OCI-LY7 (cell line): ENCODE results near the gene ARL3. TPM values are rescaled to one million over a fixed set of nuclear protein-coding genes. Genes with fewer than 3 reads are reported as not detected.

Source experiments
- BruUV-seq: library from RNA; stranded (reverse); fragments of 400-500 nt; replicated peaks from 2 replicates; lab custom pipeline; 2021; lab: Mats Ljungman, UMichigan
- CTCF ChIA-PET: fragments of 300-600 bp; sonication (Branson Sonifier 250); formaldehyde crosslinking; loops from one replicate; lab custom pipeline; 2022; ENCODE audit warnings: antibody characterized with exemption; ENCODE audit not compliant: unreplicated experiment; lab: Charles Lee
- POLR2A ChIA-PET: fragments of 300-600 bp; sonication (Branson Sonifier 250); formaldehyde crosslinking; loops from one replicate; lab custom pipeline; 2022; ENCODE audit warnings: antibody characterized with exemption; lab: Charles Lee
- DNase-seq: peaks from one replicate; pipeline ENCODE4 v3.0.0-alpha.2; 2015; ENCODE audit warnings: low spot score
- H2AFZ ChIP-seq: fragments of 200-600 bp; sonication (generic), shearing (Covaris generic); 2 replicates; pipeline ENCODE4 v1.6.1; 2014; ENCODE audit warnings: mild to moderate bottlenecking, antibody characterized with exemption, low read length, moderate library complexity
- H3K27ac ChIP-seq: fragments of 200-600 bp; sonication (generic); 2 replicates; pipeline ENCODE4 v1.5.1; 2014; ENCODE audit warnings: mixed run types, low read depth, mild to moderate bottlenecking, moderate library complexity, low read length, inconsistent platforms; ENCODE audit not compliant: poor library complexity, severe bottlenecking
- H3K36me3 ChIP-seq: fragments of 200-600 bp; sonication (generic); 2 replicates; pipeline ENCODE4 v1.6.1; 2014; ENCODE audit warnings: mild to moderate bottlenecking, antibody characterized with exemption, low read length, moderate library complexity, mixed read lengths; ENCODE audit not compliant: insufficient read depth
- H3K4me1 ChIP-seq: fragments of 200-600 bp; sonication (generic); 2 replicates; pipeline ENCODE4 v1.5.1; 2014; ENCODE audit warnings: mild to moderate bottlenecking, low read length; ENCODE audit not compliant: insufficient read depth, poor library complexity, severe bottlenecking
- H3K4me2 ChIP-seq: fragments of 200-600 bp; sonication (generic); 2 replicates; pipeline ENCODE4 v1.6.1; 2014; ENCODE audit warnings: mild to moderate bottlenecking, low read length
- H3K4me3 ChIP-seq: fragments of 200-600 bp; sonication (generic); 2 replicates; pipeline ENCODE4 v1.5.1; 2014; ENCODE audit warnings: mild to moderate bottlenecking, low read depth, low read length; ENCODE audit not compliant: poor library complexity, severe bottlenecking
- H3K79me2 ChIP-seq: fragments of 200-600 bp; sonication (generic); 2 replicates; pipeline ENCODE4 v1.6.1; 2016; ENCODE audit warnings: low read depth, mild to moderate bottlenecking, low read length, moderate library complexity, mixed read lengths; ENCODE audit not compliant: insufficient read depth
- H3K9me2 ChIP-seq: fragments of 200-600 bp; sonication (generic); 2 replicates; pipeline ENCODE4 v1.6.1; 2016; ENCODE audit warnings: mild to moderate bottlenecking, low read length, mixed read lengths; ENCODE audit not compliant: insufficient read depth
- H3K9me3 ChIP-seq: fragments of 200-600 bp; sonication (generic); 2 replicates; pipeline ENCODE4 v1.6.1; 2014; ENCODE audit warnings: mild to moderate bottlenecking, mixed run types, low read length, mixed read lengths
- H4K20me1 ChIP-seq: fragments of 200-600 bp; sonication (generic); 2 replicates; pipeline ENCODE4 v1.6.1; 2014; ENCODE audit warnings: mild to moderate bottlenecking, antibody characterized with exemption, low read length, moderate library complexity, mixed read lengths; ENCODE audit not compliant: insufficient read depth
- EZH2phosphoT487 ChIP-seq: fragments of 200-600 bp; sonication (generic); IDR thresholded peaks from 2 replicates; pipeline ENCODE4 v1.6.1; 2018; ENCODE audit warnings: low read depth, borderline replicate concordance, mild to moderate bottlenecking, mixed run types, antibody characterized with exemption, low read length, moderate library complexity, mixed read lengths
- intact Hi-C: fragments of 100-400 bp; cut with micrococcal nuclease; formaldehyde crosslinking; loops from one replicate; pipeline ENCODE4 v1.10.0; 2022; ENCODE audit not compliant: unreplicated experiment
- total RNA-seq, 2 experiments: library from RNA; depleted of rRNA in 1 of 2; stranded (reverse); fragments of >200 nt in 1 of 2; shearing (Covaris generic) in 1 of 2; gene quantifications; 2 replicates each; pipeline ENCODE4 v1.2.3, GENCODE V29; 2014 to 2022
- TF ChIP-seq, protein P1 (sequence below): fragments of 200-600 bp; sonication (generic); conservative IDR thresholded peaks from 2 replicates; pipeline ENCODE4 v1.5.1; 2014; ENCODE audit warnings: mild to moderate bottlenecking, antibody characterized with exemption, low read length, moderate library complexity, mixed read lengths

The ARL3 gene
- total RNA-seq, 2 experiments from 2014 or later, result 7.3 to 11.7 TPM

DNA sequence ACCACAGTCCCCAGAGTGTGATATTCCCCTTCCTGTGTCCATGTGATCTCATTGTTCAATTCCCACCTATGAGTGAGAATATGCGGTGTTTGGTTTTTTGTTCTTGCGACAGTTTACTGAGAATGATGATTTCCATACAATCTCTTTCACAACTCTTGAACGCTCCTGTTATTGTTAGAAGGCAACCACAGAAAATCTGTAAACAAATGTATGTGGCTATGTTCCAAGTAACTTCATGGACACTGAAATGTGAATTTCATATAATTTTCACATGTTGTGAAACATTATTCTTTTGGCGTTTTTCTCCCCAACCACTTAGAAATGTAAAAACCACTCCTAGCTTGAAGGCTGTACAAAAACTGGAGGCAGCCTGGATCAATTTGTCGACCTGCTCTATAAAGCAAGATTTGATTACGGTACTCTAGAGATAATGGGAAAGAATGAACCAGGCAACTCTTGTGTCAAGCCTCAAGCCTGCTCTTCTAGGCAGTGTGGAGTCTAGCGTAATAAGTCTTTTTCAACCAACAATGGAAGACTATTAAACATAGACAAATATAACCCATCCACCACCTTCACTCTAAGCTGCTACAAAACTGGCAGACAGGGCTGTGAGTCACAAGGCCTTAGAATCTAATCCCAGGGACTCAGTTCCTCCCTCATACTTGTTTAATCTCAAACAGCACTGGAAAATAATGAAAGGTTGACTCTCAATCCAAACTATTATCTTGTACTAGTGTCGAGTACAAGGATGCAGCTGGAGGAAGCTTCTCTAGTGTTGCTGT, 22.7 kb downstream of the ARL3 start:
- Histone ChIP-seq H3K4me3 (no peak overlapping the region), H3K79me2 (no peaks in the 10 kb centered on the region), H3K36me3 (peaks cover 39% of the 10 kb centered on the region), H3K27ac (no peak overlapping the region), H3K4me2 (no peak overlapping the region), H3K9me3 (no peaks in the 10 kb centered on the region), H4K20me1 (no peaks in the 10 kb centered on the region), H3K4me1 (no peaks in the 10 kb centered on the region), H3K9me2 (no peaks in the 10 kb centered on the region), H2AFZ (no peak overlapping the region)
- ChIA-PET POLR2A (interaction anchor here (0.6 to 1.8 kb wide), 2 partner anchors 13 to 17 kb away, joined by 3 to 6 read pairs; no protein-coding TSS in a partner anchor), CTCF (no interaction called here)
- no TSS peak for BruUV-seq
- intact Hi-C loops, result no loop called here
- no peak for DNase-seq
- TF ChIP-seq, protein P1, sequence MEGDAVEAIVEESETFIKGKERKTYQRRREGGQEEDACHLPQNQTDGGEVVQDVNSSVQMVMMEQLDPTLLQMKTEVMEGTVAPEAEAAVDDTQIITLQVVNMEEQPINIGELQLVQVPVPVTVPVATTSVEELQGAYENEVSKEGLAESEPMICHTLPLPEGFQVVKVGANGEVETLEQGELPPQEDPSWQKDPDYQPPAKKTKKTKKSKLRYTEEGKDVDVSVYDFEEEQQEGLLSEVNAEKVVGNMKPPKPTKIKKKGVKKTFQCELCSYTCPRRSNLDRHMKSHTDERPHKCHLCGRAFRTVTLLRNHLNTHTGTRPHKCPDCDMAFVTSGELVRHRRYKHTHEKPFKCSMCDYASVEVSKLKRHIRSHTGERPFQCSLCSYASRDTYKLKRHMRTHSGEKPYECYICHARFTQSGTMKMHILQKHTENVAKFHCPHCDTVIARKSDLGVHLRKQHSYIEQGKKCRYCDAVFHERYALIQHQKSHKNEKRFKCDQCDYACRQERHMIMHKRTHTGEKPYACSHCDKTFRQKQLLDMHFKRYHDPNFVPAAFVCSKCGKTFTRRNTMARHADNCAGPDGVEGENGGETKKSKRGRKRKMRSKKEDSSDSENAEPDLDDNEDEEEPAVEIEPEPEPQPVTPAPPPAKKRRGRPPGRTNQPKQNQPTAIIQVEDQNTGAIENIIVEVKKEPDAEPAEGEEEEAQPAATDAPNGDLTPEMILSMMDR, result no peak
- TF ChIP-seq EZH2phosphoT487, result no peak

DNA sequence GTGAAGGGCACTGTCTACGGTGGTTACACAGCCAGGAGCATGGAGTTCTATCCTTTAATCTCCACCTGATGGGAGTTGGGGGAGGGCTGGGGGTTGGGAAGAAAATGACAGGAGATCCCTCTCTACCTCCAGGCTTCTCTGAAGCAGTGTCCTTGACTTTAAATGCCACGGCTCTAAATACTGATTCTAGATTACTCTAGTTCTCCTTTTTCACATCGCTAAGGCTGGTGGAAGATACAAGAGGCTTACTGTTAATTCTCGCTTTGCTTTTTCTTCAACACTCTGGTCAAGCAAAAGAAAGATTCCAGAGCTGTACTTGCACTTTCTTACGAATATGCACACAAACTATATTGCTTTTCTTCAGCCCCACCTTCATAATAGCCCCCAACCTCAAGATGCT, 30.5 kb downstream of the ARL3 start:
- peaks cover 52% of the 10 kb centered on the region for H3K36me3 ChIP-seq
- no peak for TF ChIP-seq EZH2phosphoT487
- TF ChIP-seq, protein P1, result no peak
- H3K4me3 ChIP-seq, result no peak overlapping the region
- intact Hi-C loops, result no loop called here
- H3K4me2 ChIP-seq, result no peak overlapping the region
- H3K27ac ChIP-seq, result no peak overlapping the region
- no TSS peak for BruUV-seq
- CTCF ChIA-PET, result no interaction called here
- no peaks in the 10 kb centered on the region for H3K79me2 ChIP-seq
- H4K20me1 ChIP-seq, result no peaks in the 10 kb centered on the region
- H3K9me2 ChIP-seq, result no peaks in the 10 kb centered on the region
- no peak for DNase-seq
- H2AFZ ChIP-seq, result no peak overlapping the region
- POLR2A ChIA-PET, result no interaction called here
- H3K4me1 ChIP-seq, result peaks cover 6% of the 10 kb centered on the region
- no peaks in the 10 kb centered on the region for H3K9me3 ChIP-seq

DNA sequence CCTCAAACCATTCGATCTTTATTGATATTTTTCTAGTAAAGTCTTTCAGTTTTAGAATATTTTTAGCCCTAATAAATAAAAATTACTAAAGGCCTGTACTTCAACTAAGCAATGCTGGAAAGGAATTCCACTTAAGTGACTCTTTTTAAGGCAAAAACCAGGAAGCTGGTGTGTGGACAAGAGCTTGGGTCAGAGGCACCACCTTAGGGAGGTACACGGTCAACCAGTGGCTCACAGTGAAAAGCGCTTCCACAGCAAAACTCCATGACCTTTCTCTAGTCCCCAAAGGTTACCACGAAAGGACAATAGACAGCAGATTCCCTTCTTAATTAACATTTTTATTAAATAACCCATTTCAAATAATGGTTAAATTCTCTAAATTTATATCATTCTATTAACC, 31.2 kb downstream of the ARL3 start:
- ChIA-PET POLR2A (interaction anchor here (1.0 kb wide), 1 partner anchor 35 kb away, joined by 4 read pairs; no protein-coding TSS in a partner anchor), CTCF (interaction anchor here (0.7 kb wide), 1 partner anchor 13 kb away, joined by 3 read pairs; no protein-coding TSS in a partner anchor)
- no peak overlapping the region for H2AFZ ChIP-seq
- peaks cover 49% of the 10 kb centered on the region for H3K36me3 ChIP-seq
- intact Hi-C loops, result no loop called here
- no peak overlapping the region for H3K4me3 ChIP-seq
- H4K20me1 ChIP-seq, result no peaks in the 10 kb centered on the region
- BruUV-seq, result no TSS peak
- no peak for DNase-seq
- H3K79me2 ChIP-seq, result no peaks in the 10 kb centered on the region
- H3K27ac ChIP-seq, result no peak overlapping the region
- H3K4me1 ChIP-seq, result peaks cover 8% of the 10 kb centered on the region
- TF ChIP-seq EZH2phosphoT487, result no peak
- TF ChIP-seq, protein P1, result no peak
- H3K4me2 ChIP-seq, result no peak overlapping the region
- H3K9me2 ChIP-seq, result no peaks in the 10 kb centered on the region
- H3K9me3 ChIP-seq, result no peaks in the 10 kb centered on the region
